GM18517 (cell line): ENCODE results near the gene COL23A1.

ENCODE experiments used
- ATAC-seq: cut with Tn5 transposase; IDR thresholded peaks from one replicate; pipeline ENCODE4 v1.9.1; 2021; ENCODE audit warnings: mild to moderate bottlenecking, moderate library complexity; ENCODE audit not compliant: unreplicated experiment

Gene COL23A1

DNA sequence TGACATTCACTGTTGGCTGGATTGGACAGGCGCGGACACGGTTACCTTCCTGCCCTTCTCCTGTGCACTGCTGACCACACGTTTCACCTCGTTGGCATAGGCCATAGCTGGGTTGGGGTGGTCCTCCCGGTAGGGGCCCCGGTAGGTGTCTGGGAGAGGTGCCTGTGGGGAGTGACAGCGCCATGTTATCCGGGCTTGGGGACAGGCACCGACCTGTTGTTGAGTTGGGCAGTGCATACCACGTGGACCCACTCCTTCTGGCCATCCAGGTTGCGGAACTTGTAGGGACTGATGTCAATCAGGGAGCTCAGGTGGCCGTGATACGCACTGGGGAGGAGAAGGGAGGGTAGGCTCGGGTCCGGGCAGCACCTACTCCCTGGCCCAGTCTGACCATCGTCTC, 365.8 kb downstream of the COL23A1 start:
- ATAC-seq = no peak

DNA sequence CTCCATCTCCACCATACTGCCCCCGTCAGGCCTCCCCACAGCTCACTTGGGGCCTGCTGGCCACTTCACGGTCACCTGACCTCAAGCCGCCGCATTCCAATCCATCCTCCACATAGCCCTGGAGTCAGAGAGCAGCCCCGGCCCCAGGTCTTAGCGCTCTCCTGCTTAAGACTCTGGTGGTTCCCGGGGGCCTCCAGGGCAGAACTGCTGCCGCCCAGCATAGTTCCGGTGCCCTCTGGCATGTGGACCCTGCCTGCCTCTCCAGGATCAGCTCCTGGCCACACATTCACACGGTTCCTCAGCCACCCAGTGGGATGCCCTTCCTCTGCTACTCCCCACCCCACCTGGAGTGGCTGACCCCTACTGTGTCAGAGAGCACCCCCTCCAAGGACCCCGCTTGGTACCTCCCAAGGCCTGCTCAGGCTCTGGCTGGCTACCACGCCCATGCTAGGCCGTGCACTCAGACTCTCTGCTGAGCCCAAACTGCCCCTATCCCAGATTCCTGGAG, 366.3 kb downstream of the COL23A1 start:
- ATAC-seq = no peak

DNA sequence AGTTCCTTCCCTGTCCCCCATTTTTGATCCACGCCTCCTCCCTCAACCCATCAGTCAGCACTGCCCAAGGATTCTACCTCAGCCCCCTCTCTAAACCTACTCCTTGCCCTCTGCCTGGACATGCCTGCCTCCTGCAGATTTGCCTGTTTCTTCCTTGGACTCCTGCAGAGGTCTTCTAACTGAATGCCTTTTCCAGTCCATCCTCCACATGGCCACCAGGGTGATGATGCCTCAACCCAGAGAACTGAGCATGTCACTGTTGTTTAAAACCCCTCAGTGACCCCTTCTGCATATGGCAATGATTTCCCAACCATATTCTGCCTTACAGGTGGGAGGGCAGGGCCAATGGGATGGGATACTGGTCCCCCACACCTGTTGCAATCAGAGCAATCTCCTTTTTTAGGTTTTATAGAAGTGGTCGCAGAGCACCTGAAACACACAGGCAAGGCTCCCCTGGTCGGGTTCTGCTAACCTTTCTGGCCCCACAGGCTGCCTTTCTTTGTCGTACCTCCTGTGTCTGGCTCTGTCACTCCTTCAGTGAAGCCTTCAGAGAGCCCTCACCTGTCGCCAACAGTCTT, 366.9 kb downstream of the COL23A1 start:
- ATAC-seq = no peak

DNA sequence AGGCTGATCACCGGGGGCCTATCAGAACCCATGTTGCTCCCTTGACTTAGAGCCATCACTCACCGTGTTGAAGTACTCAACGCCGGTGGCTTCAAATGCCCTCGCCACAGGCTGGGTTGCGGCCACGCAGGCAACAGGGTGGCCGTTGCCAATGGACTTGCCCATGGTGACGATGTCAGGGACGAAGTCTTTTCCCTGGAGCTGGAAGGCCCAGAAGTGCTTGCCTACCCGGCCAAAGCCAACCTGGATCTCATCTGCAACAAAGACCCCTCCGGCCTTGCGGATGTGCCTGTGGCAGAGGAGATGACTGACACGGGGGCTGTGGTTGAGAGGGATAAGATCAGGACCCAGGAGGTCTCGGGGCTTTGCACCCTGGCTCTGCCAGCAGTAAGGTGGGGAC, 367.9 kb downstream of the COL23A1 start:
- no peak for ATAC-seq

DNA sequence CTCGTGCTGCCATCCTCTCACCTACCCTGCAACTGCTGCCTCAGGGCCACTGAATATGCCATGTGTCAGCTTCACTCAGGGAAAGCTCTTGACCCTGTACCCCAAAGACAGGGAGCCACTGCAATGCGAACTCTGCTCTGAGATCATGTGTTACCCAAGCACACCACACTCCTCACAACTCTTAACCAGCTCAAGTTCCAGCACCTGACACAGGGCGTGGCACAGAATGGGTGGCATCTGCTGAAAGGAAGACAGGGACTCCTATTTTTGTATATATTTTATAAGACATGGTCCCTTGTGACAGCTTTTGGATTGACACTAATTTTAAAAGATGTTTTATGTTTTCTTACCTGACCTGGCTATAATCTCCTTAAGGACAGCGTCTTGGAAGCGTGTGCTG, 368.3 kb downstream of the COL23A1 start:
- no peak for ATAC-seq

DNA sequence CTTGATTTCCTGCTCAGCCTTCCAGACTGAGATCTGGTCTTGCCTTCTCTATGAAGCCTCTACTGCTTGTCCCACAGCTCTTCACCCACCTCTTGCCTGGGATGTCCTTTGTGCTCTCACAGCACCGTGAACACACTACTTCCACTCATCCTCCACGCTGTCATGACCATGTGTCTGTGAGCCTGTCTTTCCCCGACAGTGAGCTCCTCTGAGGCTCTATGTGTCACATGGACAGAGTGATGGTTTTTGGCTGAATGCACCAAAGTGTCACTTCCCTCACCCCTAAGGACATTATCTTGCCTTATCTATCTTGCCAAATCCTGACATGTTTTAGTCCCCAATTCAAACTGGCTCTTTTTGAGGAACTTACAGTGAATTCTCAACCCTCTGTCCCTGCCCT, 368.9 kb downstream of the COL23A1 start:
- no peak for ATAC-seq

DNA sequence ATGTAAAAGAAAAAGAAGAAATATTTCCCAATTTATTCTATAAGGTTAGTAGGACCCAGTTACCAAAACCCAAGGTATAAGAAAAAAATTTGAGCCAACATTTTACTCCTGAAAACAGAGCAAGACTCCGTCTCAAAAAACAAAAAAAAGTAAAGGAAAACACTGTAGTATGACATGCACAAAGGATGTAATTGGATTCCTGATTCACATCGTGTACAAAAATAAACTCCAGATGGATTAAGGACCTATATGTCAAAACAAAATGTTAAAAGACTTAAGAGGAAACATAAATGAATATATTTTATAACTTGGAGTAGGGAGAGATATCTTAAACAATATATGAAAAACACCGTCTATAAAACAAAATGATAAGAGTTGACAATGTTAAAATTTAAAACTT, 371.4 kb downstream of the COL23A1 start:
- no peak for ATAC-seq

DNA sequence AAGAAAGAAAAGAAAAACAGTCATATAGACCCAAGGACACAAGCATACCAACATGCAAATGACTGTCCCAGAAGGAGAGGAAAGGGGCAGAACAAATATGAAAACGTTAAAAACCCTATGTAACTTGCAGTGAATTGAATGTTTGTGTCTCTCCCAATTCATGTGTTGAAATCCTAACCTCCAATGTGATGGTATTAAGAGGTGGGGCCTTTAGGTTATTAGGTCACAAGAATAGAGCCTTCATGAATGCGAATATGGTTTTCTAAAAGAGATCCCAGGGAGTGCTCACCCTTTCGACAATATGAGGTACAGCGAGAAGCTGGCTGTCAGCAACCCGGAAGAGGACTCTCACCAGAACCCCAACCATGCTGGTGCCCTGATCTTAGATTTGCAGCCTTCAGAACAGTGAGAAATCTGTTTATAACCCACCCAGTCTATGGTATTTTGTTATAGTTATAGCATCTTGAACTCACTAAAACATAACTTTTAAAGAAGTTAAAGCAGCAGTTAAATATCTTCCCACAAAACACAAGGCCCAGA, 371.9 kb downstream of the COL23A1 start:
- ATAC-seq = no peak

DNA sequence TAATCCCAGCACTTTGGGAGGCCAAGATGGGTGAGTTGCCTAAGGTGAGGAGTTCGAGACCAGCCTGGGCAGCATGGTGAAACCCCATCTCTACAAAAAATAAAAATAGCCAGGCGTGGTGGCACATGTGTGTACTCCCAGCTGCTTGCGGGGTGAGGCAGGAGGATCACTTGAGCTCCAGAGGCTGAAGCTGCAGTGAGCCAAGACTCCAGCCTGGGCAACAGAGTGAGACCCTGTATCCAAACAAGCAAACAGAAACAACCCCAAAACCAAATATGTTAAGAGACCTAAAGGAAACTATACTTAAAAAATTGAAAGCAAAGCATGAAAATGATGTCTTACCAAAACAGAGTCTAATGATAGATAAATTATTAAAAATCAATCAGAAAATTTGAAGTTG, 373.4 kb downstream of the COL23A1 start:
- ATAC-seq = no peak

DNA sequence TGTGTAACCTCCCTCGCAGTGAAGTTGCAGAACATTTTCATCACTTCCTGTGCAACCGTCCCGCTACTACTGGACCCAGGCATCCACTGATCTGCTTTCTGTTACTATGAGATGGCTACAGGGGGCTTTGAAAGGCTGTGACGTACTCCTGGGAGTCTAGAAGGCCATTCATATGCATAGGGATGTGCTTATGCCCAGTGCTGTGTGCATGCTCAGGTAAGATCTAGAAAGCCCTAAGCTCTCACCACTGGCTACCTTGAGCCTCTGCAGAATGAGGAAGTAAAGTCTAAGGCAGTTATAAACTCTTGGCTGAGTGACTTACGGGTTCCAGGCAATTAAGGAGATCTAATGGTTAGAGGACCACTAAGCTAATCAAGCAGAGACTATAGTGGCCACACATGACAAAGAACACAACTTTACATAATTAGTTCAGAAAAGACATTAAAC, 374.1 kb downstream of the COL23A1 start:
- ATAC-seq = no peak

DNA sequence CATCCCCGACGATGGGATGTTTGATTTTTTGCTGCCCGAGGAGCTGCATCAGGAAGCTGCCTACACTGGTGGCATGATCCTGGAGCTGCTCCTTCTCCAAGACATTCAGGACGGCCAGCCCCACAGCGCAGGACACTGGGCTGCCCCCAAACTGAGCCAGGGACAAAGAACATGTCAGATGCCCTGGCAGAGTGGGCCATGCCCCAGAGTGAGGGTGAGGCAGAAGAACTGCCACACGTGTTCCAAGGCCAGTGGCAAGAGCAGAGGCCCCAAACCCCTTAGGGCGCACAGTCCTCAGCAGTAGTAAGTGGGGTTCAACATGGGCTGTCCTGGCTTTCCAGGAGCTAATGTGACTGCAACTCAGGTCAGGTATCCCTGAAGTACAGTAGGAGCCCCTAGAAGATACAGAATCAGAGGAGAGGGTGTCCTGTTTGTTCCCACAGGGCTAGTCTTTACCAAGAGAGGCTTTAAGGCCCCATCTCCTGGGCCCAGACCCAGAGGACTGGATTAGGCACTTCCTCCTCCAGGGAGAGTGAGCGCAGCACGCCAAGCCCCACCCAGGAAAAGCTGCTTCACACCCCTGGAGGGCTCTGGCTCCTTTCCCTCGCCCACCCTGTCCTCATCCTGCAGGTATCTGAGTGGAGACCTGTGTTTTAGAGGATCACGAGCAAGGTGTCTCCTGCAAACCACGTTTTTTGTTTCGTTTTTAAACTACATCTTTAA, 374.8 kb downstream of the COL23A1 start:
- no peak for ATAC-seq

DNA sequence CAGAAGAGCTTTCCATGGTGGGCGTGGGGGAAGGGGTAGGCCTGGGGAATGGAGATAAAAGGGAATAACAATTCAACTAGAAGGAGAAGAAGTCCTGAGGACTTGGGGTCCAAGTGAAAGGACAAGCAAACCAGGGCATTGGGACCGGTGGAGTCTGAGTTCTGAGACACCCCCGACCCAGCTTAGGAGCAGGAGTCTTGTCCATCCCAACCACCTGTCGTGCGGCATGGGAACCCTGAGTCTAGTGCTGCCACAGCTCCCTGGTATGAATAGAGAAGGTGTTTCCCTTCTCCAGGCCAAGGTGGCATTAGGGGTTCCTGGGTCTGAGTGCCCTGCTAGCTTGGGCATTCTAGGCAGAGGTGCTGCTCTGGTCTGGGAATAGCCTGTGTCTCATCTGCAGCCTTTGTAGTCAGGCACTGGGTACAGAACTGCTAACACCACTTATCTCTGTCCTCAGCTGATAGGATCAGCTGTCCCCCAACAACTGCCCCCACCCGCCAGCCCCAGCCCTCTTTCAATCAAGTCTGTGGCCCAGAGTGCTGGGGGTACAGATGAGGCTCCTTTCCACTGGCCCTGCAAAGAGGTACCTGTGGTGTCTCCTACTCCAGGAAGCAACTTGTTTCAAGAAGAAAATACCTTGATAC, 375.9 kb downstream of the COL23A1 start:
- ATAC-seq = no peak

DNA sequence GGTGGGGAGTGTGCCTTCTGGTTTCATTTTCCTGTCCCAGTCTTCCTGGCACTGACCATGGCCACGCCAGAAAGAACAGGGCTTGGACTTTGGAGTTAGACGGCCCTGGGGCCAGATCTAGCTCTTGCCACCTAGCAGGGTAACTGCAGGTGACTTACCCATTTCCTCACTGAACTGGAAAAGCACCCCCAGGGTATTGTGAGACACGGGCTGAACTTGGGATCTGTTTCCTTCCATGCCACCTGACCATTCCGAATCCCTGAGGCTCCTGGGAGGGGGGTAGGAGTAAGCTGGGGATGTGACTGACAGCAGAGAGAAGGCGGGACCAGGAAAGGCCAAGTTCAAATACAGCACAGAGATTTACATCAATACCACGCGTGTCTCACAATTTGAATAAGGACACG, 376.4 kb downstream of the COL23A1 start:
- no peak for ATAC-seq

DNA sequence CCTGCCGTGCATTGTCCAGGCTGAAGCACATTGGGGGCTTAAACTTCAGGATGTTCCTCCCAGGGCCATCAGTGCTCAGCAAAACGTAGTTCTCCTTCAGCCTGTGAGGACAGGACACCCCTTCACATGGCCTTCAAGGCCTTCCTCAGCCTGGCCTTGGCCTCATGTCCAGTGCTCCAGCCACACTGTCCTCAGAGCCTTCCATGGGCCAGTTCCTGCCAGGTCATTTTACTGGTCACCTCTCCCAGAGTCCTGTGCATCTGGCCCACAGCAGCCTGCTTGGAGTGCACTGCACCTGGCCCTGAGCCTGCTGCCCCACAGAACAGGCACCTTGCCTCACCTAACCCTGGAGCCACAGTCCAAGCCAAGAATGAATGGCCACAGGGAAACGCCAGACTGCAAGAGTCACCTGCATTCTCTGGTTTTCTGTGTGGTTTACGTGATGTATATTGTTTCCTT, 377.2 kb downstream of the COL23A1 start:
- no peak for ATAC-seq

DNA sequence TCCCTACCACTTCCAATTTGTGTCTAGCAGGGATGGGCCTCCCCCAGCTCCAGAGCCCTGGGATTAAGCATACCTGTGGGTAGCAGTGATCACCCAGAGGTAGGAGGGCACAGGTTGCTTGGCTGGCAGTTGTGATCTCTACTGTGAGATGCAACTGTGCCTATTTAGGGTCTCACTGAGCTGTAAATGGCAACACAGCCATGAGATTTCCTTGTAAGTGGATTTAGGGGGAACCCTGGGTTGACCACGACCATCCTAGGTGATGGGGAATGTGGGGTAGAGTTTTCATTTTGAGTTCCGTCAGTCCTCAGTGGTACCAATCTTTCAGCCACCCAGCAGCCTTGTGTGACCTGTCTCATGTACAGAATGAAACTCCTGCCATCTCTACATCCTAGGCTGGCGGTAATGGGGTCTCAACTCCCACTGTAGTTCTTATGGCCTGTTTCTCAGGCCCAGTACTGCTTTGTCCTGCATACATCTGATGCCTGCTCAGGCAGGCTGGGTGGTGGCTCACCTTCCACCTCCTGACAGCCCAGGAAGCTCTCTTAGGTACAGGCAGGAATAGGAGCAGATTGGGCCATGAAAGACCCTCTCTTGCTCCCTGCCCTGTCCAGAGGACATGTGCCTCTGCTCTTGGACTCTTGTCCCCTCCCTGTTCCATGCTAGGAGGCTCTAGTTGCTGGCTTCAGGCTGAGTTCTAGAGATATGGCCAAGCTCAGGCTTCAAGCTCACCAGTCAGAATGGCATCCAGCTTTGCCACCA, 377.8 kb downstream of the COL23A1 start:
- no peak for ATAC-seq

DNA sequence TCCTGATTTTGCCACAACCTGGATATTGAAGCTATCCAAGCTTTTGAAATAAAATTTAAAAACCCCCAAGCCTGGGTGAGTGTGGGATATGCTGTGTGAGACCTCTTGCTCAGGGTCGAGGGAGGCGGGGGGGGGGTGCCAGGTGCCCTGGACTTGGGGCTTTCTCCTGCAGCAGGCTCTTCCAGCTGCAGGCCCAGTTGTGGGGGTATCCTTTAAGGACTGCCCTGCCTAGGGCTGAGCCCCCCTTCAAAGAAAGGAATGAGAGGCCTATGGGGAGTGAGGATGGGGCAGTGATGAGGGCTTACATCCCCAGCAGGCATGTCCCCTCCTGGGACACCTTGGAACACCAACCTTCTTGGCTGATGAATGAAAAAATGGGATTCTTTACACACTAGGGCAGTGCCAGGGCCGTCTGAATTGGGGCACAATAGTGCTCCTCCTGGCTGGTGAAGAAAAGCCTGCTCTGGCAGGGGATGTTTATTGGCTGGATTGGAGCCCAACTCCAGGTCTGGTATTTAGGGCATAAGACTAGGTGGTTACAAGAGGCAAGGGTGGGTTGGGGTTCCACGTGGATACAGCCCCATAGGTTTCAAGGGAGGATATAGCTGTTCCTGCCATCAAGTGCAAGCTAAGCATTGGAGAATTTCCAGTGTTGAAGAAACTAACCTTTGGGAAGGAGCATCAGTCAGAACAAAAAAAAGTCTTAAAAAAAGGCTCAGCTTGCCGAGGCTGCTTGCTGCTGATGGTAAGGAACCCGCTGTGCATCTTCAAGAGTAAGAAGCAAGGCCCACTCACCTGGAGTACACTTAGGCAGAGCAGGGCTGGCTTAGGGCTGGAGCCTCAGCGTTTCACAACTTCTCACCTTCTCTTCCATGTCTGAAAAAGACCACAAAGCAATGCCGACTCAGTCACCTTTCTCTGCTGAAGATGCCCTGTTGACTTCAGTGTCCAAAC, 378.8 kb downstream of the COL23A1 start:
- no peak for ATAC-seq

DNA sequence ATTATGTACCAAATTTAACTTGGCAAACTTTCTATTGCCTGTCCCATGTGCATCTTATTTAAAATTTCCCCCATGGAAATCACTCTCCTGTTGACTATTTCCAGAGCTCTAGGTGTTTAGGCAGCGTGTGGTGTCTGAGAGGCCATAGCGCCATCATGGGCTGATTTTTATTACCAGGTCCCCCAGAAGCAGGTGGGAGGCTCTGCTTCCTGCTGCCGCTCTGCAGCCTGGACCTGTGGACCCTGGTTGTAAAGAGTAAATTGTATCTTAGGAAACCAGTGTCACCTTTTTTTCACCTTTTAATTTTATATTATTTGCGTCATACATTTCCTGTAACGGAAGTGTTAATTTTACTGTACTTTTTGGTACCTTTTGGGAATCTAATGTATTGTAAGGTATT, 379.5 kb downstream of the COL23A1 start:
- no peak for ATAC-seq

DNA sequence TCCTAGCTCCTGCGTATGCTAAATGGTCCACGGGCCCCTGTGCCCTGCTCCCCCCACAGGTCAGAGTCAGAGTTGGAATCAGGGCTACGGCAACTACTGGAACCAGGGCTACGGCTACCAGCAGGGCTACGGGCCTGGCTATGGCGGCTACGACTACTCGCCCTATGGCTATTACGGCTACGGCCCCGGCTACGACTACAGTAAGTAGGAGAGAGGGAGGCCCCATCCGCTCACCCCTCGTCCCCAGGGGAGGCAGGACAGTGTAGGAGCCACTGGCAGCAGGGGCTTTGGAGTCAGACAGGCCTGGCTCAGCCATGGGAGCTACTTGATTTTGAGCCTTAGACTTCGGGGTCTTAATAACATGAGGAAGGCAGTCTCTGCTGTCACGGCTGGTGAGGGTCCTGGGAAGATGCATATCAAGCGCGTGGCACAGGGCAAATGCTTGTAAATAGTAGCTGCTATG, 380.1 kb downstream of the COL23A1 start:
- no peak for ATAC-seq

DNA sequence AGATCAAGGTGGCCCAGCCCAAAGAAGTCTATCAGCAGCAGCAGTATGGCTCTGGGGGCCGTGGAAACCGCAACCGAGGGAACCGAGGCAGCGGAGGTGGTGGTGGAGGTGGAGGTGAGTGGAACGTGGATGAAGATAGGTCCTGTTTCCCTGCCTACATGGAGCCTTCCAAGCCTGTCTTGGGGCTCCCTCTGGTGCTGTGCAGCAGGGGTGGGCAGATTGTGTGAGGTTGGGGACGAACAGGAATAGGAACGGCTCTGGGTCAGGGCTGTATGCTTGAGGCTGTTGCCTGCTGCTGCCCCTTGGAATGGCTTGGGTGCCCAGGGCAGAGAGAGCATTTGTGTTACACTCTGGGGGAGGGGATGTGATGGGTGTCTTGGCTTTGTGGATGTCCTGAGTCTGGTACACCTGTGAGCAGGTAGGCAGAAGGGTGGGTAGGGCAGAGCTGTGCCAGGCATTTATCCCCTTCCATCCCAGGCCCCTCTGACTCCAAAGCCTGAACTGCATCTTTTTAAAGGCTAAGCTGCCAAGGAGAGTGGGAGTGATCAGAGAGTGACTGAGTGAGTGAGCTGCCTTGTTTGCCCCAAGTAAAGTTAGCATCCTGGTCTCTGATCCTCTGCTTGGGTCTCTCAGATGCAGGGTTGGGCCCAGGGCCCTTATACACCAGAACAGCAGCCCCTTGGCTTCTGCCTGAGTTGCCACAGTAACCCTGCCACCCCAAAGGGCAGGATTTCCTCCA, 380.7 kb downstream of the COL23A1 start:
- no peak for ATAC-seq
